HG03520 (cell line): Measurements from ENCODE around the gene NPY.

Source experiments
- ATAC-seq: cut with Tn5 transposase; IDR thresholded peaks from one replicate; pipeline ENCODE4 v1.9.1; 2021; ENCODE audit warnings: mild to moderate bottlenecking, moderate library complexity; ENCODE audit not compliant: unreplicated experiment

Gene NPY

GRCh38 chr7:24312588-24312987, 28.6 kb downstream of the NPY start:
- no peak for ATAC-seq

- no peak for ATAC-seq
Measured at GRCh38 chr7:24313777-24314176, 29.8 kb downstream of the NPY start.

DNA sequence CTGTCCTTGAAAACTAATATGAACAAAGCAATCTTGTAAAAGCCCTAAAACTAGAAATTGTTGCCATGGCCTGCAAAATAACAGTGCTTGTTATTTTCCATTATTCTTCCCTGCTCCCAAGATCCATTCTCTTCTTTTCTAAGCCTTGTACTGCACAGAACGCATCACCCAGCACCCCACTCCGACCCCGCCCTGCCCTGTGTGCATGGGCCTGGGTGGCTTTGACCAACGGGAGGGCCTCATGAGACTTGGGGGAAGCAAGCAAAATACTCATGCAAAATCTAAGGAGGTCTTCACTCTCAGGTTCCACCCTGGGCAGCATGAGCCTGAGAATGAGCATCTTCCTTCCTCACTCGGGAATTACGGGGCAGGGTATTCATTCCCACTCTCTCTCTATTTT, 32.4 kb downstream of the NPY start:
- ATAC-seq, result no peak

DNA sequence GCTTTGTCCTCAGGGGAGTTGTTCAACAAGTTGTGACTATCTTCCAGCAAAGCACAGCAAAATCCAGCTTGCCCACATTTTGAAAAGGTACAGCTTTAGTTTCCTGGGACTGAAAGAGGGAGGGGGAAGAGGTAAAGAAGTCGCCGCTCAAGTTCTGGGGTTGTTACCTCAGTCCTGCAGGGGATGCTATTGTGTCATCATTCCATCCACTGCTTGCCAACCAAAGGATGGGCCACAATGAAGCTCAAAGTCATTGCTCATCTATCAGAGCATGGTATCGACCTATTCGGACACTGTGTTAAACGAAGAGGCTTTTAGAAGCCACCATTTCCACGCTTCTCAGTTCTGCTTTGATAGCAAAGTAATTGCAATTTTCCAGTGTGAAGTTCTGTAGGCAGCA, 34.3 kb downstream of the NPY start:
- no peak for ATAC-seq

- no peak for ATAC-seq
Measured at GRCh38 chr7:24319209-24319608, 35.2 kb downstream of the NPY start.

DNA sequence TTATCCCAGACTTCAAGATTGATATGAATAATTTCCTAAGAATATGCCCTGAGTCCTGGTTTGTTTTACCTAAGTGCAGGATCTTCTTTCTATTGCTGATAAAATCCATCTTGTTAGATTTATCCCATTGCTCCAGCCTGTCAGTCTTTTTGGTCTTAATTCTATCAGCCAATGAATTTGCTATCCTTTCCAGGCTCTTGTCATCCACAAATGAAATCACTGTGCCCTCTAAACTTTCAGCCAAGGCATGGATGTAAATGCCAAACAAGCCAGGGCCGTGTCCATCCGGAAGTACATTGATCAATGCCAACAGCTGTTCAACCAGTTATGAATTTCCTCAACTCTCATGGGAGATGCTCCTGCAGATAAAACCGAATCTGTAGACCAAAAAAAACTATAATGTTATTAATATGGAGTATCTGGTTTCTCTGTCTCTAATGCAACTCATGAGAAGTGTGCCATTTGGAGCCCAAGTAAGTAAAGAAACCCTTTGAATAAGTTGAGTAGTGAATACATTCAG, 40.0 kb downstream of the NPY start:
- no peak for ATAC-seq

- peak; percentile 76 for ATAC-seq
Measured at GRCh38 chr7:24325708-24326107, 41.7 kb downstream of the NPY start.

- no peak for ATAC-seq
Measured at GRCh38 chr7:24328050-24328449, 44.1 kb downstream of the NPY start.

DNA sequence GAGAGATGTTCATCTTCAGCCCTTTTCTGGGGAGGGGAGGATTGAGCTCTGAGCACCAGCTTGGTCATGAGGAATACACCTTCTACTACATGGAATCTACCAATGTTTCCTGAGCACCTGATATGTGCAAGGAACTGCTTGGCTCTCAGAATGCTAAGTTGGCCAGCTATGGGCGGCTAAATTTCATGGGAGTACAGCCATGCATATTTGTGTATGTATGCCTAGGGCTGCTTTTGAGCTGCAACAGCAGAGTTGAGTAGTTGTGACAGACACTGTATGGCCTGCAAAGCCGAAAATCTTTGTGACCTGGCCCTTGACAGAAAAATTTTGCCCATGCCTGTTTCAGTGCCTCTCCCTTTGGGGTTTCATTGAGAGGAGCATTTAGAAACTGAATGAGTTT, 44.9 kb downstream of the NPY start:
- ATAC-seq, result no peak

GRCh38 chr7:24334012-24334411, 50.0 kb downstream of the NPY start:
- ATAC-seq, result no peak

DNA sequence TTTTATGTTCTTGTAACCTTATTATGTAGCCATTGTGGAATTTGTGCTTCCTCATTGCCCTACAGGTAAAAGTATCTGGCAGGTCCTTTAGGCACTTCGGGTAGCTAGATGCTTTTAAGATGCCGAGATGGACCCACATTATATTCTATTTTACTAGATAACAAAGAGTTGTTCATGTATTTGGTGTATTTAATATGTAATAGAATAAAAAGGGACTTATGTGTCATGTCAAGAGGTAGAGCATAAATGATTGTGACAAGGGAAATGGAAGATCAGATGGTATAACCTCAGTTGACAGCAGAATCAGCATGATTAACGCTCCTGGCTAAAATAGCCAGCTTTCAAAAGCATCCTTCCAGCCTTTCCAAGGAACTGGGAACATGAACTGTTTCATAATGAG, 50.6 kb downstream of the NPY start:
- no peak for ATAC-seq

DNA sequence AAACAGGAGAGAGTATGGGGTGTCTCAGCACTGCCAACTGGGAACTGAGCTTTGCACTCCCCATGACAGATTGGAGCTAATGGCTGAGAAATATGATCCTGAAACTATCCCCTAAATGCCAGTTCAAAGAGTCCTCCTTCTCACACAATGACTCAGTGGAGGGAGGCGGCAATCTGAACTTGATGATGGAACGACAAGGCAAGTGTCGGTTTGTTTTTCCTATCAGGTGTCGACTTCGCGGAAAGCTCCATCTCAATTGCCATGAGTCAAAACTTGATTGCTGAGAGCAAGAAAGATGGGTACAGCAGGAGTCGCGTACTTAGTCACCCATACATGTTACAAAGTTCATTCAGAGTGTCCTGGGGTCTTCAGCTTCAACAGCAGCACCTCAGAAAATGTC, 52.5 kb downstream of the NPY start:
- no peak for ATAC-seq

- no peak for ATAC-seq
Measured at GRCh38 chr7:24337180-24337579, 53.2 kb downstream of the NPY start.

DNA sequence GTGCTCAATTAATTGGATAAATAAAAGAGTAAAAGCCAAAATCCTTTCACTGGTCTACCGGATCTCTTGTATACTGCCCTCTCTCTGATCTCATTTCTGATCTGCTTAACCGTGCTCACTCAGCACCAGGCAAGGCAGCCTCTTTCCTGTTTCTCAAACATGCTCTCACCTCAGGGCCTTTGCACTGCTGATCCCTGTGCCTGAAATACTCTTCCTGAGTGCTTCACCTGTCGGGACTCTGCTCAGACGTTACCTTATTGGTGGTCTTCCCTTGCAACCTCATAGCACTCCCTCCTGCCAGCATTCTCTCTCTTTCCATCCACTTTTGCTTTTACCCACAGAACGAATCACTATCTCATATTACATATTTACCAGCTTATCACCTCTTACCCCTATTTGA, 55.6 kb downstream of the NPY start:
- ATAC-seq, result no peak

- no peak for ATAC-seq
Measured at GRCh38 chr7:24340727-24341126, 56.7 kb downstream of the NPY start.
